ENCODE results near the gene BPIFB6.

The BPIFB6 gene

GRCh38 chr20:33093582-33093981 is 62.1 kb downstream of the BPIFB6 start:
- DNase-seq = no peak

Data from activated CD4-positive, alpha-beta T cell treated with anti-CD3 and anti-CD28 coated beads for 1 hour (primary cell).